Natural killer cell treated with Interleukin-12 subunit alpha and Interleukin-12 subunit beta and Interleukin-15 and Interleukin-18, amount 100 ng/mL, for 72 hours (primary cell): ENCODE data around the gene SCN7A. TPM values are rescaled to one million over a fixed set of nuclear protein-coding genes. Genes with fewer than 3 reads are reported as not detected.

Source experiments
- total RNA-seq, 2 donors: library from RNA; stranded (reverse); gene quantifications; one replicate each; pipeline ENCODE4 v1.2.3, GENCODE V29; 2022

The SCN7A gene
- total RNA-seq, 2 donors from 2014 or later, result not detected

Other genes with a start within 250 kb of the SCN7A start
- gene SCN9A, start 118.3 kb downstream of the SCN7A start, total RNA-seq, result 1 to 10 TPM in 1 of 2 donors, under 1 TPM in 1; 0.17 to 1.0 TPM